Measurements from ENCODE around the gene PRKN. TPM values are rescaled to one million over a fixed set of nuclear protein-coding genes. Genes with fewer than 3 reads are reported as not detected.

Gene PRKN
- total RNA-seq, 1 experiment from 2014 or later = 0.46 TPM

DNA sequence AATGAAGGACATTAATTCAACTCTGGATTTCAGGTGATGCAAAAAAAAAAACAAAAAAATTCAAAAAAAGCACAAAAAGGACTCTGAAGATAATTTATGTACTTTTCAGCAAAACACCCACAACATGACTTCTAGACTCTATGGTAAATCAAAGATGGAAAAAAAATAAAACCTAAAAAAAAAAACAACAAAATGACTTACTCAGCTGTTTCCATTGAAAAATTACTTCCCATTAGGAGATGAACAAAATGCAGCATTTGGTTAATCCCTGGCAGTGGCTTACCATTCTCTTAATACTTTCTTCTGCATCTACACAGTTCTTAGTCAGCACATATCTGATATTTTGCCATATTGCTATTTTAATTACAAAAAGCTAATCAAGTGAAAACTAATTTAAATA is 572.6 kb downstream of the PRKN start:
- CTCF ChIA-PET = no interaction called here
- BruUV-seq (replicated peaks) = no TSS peak
- no peak overlapping the region for H3K27ac ChIP-seq (ENCODE audit: low read length)
- no peaks in the 10 kb centered on the region for H3K27me3 ChIP-seq (ENCODE audit: control insufficient read depth, insufficient read depth, low read length)
- intact Hi-C loops (cut with micrococcal nuclease; ENCODE audit: unreplicated experiment) = no loop called here
- POLR2A ChIA-PET = interaction anchor here (0.6 kb wide), 1 partner anchor 272 kb away, joined by 6 read pairs; no protein-coding TSS in a partner anchor
- H3K9me3 ChIP-seq (ENCODE audit: control insufficient read depth, insufficient read depth, low read depth, low read length) = no peaks in the 10 kb centered on the region
- DNase-seq (ENCODE audit: low read depth, low spot score) (no peak), ATAC-seq (no peak)
- no peaks in the 10 kb centered on the region for H3K4me1 ChIP-seq (ENCODE audit: control insufficient read depth, insufficient read depth, low read length)
- TF ChIP-seq, protein P1, sequence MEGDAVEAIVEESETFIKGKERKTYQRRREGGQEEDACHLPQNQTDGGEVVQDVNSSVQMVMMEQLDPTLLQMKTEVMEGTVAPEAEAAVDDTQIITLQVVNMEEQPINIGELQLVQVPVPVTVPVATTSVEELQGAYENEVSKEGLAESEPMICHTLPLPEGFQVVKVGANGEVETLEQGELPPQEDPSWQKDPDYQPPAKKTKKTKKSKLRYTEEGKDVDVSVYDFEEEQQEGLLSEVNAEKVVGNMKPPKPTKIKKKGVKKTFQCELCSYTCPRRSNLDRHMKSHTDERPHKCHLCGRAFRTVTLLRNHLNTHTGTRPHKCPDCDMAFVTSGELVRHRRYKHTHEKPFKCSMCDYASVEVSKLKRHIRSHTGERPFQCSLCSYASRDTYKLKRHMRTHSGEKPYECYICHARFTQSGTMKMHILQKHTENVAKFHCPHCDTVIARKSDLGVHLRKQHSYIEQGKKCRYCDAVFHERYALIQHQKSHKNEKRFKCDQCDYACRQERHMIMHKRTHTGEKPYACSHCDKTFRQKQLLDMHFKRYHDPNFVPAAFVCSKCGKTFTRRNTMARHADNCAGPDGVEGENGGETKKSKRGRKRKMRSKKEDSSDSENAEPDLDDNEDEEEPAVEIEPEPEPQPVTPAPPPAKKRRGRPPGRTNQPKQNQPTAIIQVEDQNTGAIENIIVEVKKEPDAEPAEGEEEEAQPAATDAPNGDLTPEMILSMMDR (IDR thresholded peaks at IDR 0.05) = no peak
- TF ChIP-seq TCF7L2 (IDR thresholded peaks at IDR 0.05; ENCODE audit: low read depth, low read length) (no peak), SIN3A (IDR thresholded peaks at IDR 0.05; ENCODE audit: borderline replicate concordance, insufficient read depth, low read depth, low read length) (no peak), POLR2AphosphoS5 (IDR thresholded peaks at IDR 0.05; ENCODE audit: low read depth, low read length) (no peak)
- TF ChIP-seq, protein P2, sequence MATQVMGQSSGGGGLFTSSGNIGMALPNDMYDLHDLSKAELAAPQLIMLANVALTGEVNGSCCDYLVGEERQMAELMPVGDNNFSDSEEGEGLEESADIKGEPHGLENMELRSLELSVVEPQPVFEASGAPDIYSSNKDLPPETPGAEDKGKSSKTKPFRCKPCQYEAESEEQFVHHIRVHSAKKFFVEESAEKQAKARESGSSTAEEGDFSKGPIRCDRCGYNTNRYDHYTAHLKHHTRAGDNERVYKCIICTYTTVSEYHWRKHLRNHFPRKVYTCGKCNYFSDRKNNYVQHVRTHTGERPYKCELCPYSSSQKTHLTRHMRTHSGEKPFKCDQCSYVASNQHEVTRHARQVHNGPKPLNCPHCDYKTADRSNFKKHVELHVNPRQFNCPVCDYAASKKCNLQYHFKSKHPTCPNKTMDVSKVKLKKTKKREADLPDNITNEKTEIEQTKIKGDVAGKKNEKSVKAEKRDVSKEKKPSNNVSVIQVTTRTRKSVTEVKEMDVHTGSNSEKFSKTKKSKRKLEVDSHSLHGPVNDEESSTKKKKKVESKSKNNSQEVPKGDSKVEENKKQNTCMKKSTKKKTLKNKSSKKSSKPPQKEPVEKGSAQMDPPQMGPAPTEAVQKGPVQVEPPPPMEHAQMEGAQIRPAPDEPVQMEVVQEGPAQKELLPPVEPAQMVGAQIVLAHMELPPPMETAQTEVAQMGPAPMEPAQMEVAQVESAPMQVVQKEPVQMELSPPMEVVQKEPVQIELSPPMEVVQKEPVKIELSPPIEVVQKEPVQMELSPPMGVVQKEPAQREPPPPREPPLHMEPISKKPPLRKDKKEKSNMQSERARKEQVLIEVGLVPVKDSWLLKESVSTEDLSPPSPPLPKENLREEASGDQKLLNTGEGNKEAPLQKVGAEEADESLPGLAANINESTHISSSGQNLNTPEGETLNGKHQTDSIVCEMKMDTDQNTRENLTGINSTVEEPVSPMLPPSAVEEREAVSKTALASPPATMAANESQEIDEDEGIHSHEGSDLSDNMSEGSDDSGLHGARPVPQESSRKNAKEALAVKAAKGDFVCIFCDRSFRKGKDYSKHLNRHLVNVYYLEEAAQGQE (IDR thresholded peaks at IDR 0.05; ENCODE audit: insufficient read depth in 1 of 2, low read depth in 2 of 2, low read length in 1 of 2) = no peak
- H3K4me3 ChIP-seq (ENCODE audit: low read depth in 2 of 2, low read length in 2 of 2) = no peak overlapping the region
- in situ Hi-C loops (cut with HindIII; ENCODE audit: low pct_unique_long_range_greater_than_20kb, low sequenced_read_pairs) = no loop called here
- no peaks in the 10 kb centered on the region for H3K36me3 ChIP-seq (ENCODE audit: control insufficient read depth, insufficient read depth, low read length)

DNA sequence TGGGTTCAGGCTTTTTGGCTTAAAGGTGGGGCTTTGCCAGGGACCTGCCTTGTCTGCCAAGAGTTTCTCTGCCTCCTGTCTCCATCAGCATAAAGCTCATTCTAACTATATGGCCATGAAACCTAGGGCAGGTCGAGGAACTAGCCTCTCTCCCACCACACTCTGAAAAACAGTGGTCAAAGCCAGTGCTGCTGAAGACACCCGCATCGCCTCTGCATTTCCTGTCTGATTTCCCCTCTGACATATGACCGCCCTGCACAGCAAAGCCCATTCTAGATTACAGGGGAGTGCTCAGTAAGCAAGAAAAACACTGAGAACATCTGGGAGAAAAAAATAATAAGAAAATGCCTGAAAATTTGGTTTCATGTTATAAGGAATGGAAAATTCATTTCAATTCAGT is 573.6 kb downstream of the PRKN start:
- CTCF ChIA-PET = no interaction called here

More for the DNA sequence above, 573.6 kb downstream of the PRKN start:
- Histone ChIP-seq H3K4me3 (ENCODE audit: low read depth in 2 of 2, low read length in 2 of 2) (no peak overlapping the region), H3K4me1 (ENCODE audit: control insufficient read depth, insufficient read depth, low read length) (no peaks in the 10 kb centered on the region), H3K9me3 (ENCODE audit: control insufficient read depth, insufficient read depth, low read depth, low read length) (no peaks in the 10 kb centered on the region), H3K27ac (ENCODE audit: low read length) (no peak overlapping the region), H3K27me3 (ENCODE audit: control insufficient read depth, insufficient read depth, low read length) (no peaks in the 10 kb centered on the region), H3K36me3 (ENCODE audit: control insufficient read depth, insufficient read depth, low read length) (no peaks in the 10 kb centered on the region)
- no peak for DNase-seq (ENCODE audit: low read depth, low spot score)
- TF ChIP-seq, protein P1 (IDR thresholded peaks at IDR 0.05) = no peak
- TF ChIP-seq POLR2AphosphoS5 (IDR thresholded peaks at IDR 0.05; ENCODE audit: low read depth, low read length) (no peak), TCF7L2 (IDR thresholded peaks at IDR 0.05; ENCODE audit: low read depth, low read length) (no peak), SIN3A (IDR thresholded peaks at IDR 0.05; ENCODE audit: borderline replicate concordance, insufficient read depth, low read depth, low read length) (no peak)
- TF ChIP-seq, protein P2 (IDR thresholded peaks at IDR 0.05; ENCODE audit: insufficient read depth in 1 of 2, low read depth in 2 of 2, low read length in 1 of 2) = no peak
- no TSS peak for BruUV-seq (replicated peaks)
- intact Hi-C loops (cut with micrococcal nuclease; ENCODE audit: unreplicated experiment) = no loop called here
- POLR2A ChIA-PET = no interaction called here
- in situ Hi-C loops (cut with HindIII; ENCODE audit: low pct_unique_long_range_greater_than_20kb, low sequenced_read_pairs) = no loop called here
- no peak for ATAC-seq
